Gastroesophageal sphincter (tissue), 4 donors: ENCODE measurements around the gene RETREG1. TPM values are rescaled to one million over a fixed set of nuclear protein-coding genes. Genes with fewer than 3 reads are reported as not detected.
A peak's percentile ranks its signal among the peaks of the same experiment; 100 is the strongest.

ENCODE experiments used
- ATAC-seq: fragments of 150-250 bp; one replicate; pipeline ENCODE4 v1.9.1; 2016; ENCODE audit warnings: mild to moderate bottlenecking, moderate library complexity
- H3K27ac ChIP-seq, 4 donors: fragments of 200-600 bp; sonication (generic) in 3 of 4; 1 replicate in 3 of 4; 2 replicates in 1 of 4; pipeline ENCODE4 v1.5.1; 2016 to 2019
- H3K27me3 ChIP-seq: fragments of 200-600 bp; sonication (generic); one replicate; pipeline ENCODE4 v1.5.1; 2019
- H3K36me3 ChIP-seq, 2 donors: fragments of 200-600 bp; sonication (generic); one replicate each; pipeline ENCODE4 v1.5.1; 2019; ENCODE audit warnings: control low read depth in 1 of 2
- H3K4me1 ChIP-seq, 3 donors: fragments of 200-600 bp; sonication (generic); 1 replicate in 2 of 3; 2 replicates in 1 of 3; pipeline ENCODE4 v1.5.1; 2016 to 2019; ENCODE audit warnings: control low read depth in 2 of 3
- H3K4me3 ChIP-seq, 2 donors: fragments of 200-600 bp; sonication (generic); one replicate each; pipeline ENCODE4 v1.5.1; 2019; ENCODE audit warnings: mild to moderate bottlenecking in 1 of 2, moderate library complexity in 1 of 2
- H3K9me3 ChIP-seq, 3 donors: fragments of 200-600 bp; sonication (generic); one replicate each; pipeline ENCODE4 v1.5.1; 2017 to 2019; ENCODE audit warnings: control low read depth in 2 of 3
- CTCF ChIP-seq, 4 experiments: fragments of 200-600 bp in 2 of 4; fragments of 450-650 bp in 2 of 4; sonication (generic) in 1 of 4; IDR thresholded peaks; one replicate each; pipeline ENCODE4 v1.5.1; 2017 to 2019; ENCODE audit warnings: antibody characterized with exemption in 4 of 4, mild to moderate bottlenecking in 2 of 4, moderate library complexity in 2 of 4
- EP300 ChIP-seq: sonication (generic); formaldehyde crosslinking; IDR thresholded peaks from one replicate; pipeline ENCODE4 v1.6.1; 2017; ENCODE audit warnings: antibody characterized with exemption, mild to moderate bottlenecking
- POLR2A ChIP-seq, 2 donors: fragments of 450-650 bp; IDR thresholded peaks; one replicate each; pipeline ENCODE4 v1.6.1; 2017; ENCODE audit warnings: antibody characterized with exemption in 2 of 2, mild to moderate bottlenecking in 2 of 2, moderate library complexity in 1 of 2
- POLR2AphosphoS5 ChIP-seq: sonication (generic); formaldehyde crosslinking; IDR thresholded peaks from one replicate; pipeline ENCODE4 v1.6.1; 2017; ENCODE audit warnings: antibody characterized with exemption
- WGBS, 2 donors: methylation state at CpG; one replicate each; pipeline ENCODE4 v1.1.5; 2018; ENCODE audit warnings: low coverage in 1 of 2; 5-methylcytosine and 5-hydroxymethylcytosine counted together
- total RNA-seq, 4 donors: library from RNA; depleted of rRNA; stranded (reverse); fragments of >200 nt; gene quantifications; one replicate each; pipeline ENCODE4 v1.1.0, GENCODE V29; 2016

The RETREG1 gene
- total RNA-seq, 4 donors from 2014 or later, result 7.3 to 21.3 (median 15.7) TPM

DNA sequence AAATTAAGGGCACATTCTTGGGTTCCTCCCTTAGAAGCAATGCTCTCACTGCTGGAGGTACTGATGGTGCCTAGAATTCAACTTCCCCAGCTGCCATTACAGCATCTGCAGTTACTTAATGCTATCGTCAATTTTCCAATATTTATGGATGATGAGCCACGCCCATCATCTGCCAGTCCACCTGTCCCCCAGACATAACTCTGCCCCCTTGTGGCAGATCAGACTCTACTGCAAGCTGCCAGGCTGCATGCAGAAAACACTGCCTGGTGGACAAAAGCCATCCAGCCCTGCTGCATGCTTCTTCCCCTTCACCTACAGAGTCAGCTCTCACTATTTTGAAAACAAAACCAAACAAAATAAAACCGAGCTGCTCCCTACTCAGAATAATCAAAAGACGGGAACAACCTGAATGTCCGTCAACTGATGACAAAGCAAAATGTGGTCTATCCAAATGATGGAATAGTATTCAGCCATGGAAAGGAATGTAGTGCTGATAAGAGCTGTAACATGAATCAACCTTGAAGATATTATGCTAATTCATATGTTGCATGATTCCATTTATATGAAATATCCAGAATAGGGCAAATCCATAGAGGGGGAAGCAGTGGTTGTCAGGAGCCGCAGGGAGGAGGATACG is 66.4 kb downstream of the RETREG1 start:
- no peak for ATAC-seq
- H3K27me3 ChIP-seq, result no peaks in the 10 kb centered on the region
- peak overlapping the region in 1 of 4 donors; percentile 55 for H3K27ac ChIP-seq
- TF ChIP-seq POLR2A (IDR thresholded peaks at IDR 0.05) (no peak), CTCF (IDR thresholded peaks at IDR 0.05) (peak; percentile 22 to 57 (median 40))
- 70 to 78% methylated on average over 5 to 7 of the region's 7 CpGs for WGBS, 2 donors
- H3K9me3 ChIP-seq, result no peaks in the 10 kb centered on the region
- H3K36me3 ChIP-seq, result no peaks in the 10 kb centered on the region
- no peak overlapping the region for H3K4me3 ChIP-seq
- H3K4me1 ChIP-seq, result peaks cover 0 to 32% (median 0%) of the 10 kb centered on the region in 3 donors

DNA sequence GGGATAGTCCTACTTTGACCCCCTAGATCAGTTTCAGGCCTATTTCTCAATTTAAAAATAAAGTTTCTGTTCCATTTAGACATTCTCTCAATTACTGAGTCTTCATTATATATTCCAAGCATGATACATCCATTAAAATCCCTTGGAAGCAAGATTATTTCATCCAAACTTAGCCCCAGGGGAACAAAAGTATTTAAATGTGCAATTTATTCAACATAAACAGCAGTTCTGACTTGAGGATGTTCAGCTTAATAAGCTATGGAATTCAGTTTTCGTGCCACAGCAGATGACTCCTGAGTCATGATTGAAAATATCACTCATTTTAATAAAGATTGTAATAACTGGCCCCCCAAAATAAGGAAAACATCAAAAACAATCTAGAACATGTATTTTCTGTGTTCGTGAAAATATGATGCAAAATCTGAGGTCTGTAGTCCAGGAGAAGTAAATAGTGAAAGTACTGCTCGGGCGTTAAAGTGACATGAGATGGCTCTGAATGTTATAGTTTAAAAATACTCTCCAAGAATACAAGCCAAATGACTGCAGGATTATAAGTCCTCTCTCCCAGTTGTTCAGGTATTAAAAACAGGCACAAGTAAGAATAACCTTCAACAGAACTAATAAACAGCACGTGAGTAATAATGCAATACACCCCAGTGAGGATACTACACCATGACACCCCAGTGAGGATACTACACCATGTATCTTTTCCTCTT is 67.1 kb downstream of the RETREG1 start:
- ATAC-seq, result no peak
- no peaks in the 10 kb centered on the region for H3K27me3 ChIP-seq
- H3K4me3 ChIP-seq, result peak overlapping the region; percentile 1 to 10
- TF ChIP-seq EP300 (no peak), POLR2A (IDR thresholded peaks at IDR 0.05) (no peak), POLR2AphosphoS5 (no peak), CTCF (IDR thresholded peaks at IDR 0.05) (no peak)
- H3K27ac ChIP-seq, result peak overlapping the region in 1 of 4 donors; percentile 55
- peaks cover 0 to 32% (median 0%) of the 10 kb centered on the region in 3 donors for H3K4me1 ChIP-seq
- H3K36me3 ChIP-seq, result no peaks in the 10 kb centered on the region
- H3K9me3 ChIP-seq, result no peaks in the 10 kb centered on the region
- 32 to 47% methylated on average over 5 of the region's 5 CpGs for WGBS, 2 donors

DNA sequence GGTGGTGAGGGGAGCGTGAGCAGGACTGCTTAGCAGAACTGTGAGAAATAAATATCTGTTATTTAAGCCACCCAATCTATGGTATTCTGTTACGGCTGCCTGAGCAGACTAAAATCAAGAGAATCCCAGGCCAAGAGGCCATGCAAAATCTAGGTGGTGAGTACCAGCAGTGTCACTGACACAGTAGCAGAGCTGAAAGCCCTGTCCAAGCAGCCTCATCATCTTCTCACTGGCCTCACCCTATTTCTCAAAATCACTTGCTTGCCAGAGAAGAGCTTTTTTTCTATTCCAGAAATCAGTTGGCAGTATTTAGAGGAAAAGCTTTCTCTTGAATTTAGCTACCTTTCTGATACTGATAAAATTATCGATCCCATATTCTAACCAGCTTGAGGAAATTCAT is 68.0 kb downstream of the RETREG1 start:
- no peak overlapping the region for H3K4me3 ChIP-seq
- H3K27ac ChIP-seq, result peak overlapping the region in 1 of 4 donors; percentile 55
- H3K4me1 ChIP-seq, result peaks cover 0 to 32% (median 0%) of the 10 kb centered on the region in 3 donors
- no peaks in the 10 kb centered on the region for H3K36me3 ChIP-seq
- no peak for ATAC-seq
- WGBS, 2 donors, result 63 to 96% methylated on average over 2 to 3 of the region's 3 CpGs
- H3K27me3 ChIP-seq, result no peaks in the 10 kb centered on the region
- H3K9me3 ChIP-seq, result no peaks in the 10 kb centered on the region
- TF ChIP-seq POLR2A (IDR thresholded peaks at IDR 0.05) (no peak), EP300 (no peak), CTCF (IDR thresholded peaks at IDR 0.05) (no peak), POLR2AphosphoS5 (no peak)

- no peak overlapping the region for H3K27ac ChIP-seq
- WGBS, 2 donors, result 94 to 95% methylated on average over 1 to 2 of the region's 2 CpGs
- no peak for ATAC-seq
Measured at GRCh38 chr5:16548115-16548514, 68.7 kb downstream of the RETREG1 start.

More at GRCh38 chr5:16548115-16548514, 68.7 kb downstream of the RETREG1 start:
- H3K36me3 ChIP-seq, result no peaks in the 10 kb centered on the region
- no peak overlapping the region for H3K4me3 ChIP-seq
- H3K9me3 ChIP-seq, result no peaks in the 10 kb centered on the region
- TF ChIP-seq POLR2AphosphoS5 (no peak), POLR2A (IDR thresholded peaks at IDR 0.05) (no peak), CTCF (IDR thresholded peaks at IDR 0.05) (no peak), EP300 (no peak)
- peaks cover 0 to 31% (median 0%) of the 10 kb centered on the region in 3 donors for H3K4me1 ChIP-seq
- no peaks in the 10 kb centered on the region for H3K27me3 ChIP-seq
